Neural progenitor cell (in vitro differentiated cells): ENCODE measurements around the gene ACTBL2. TPM values are rescaled to one million over a fixed set of nuclear protein-coding genes. Genes with fewer than 3 reads are reported as not detected.

Source experiments
- DNase-seq: peaks from one replicate; pipeline ENCODE4 v3.0.0-alpha.2; 2016; ENCODE audit warnings: low spot score
- H2AFZ ChIP-seq: fragments of 200-600 bp; sonication (generic); replicated peaks from 2 replicates; pipeline ENCODE4 v1.6.1; 2016; ENCODE audit warnings: antibody characterized with exemption
- H3F3A ChIP-seq: fragments of 200-600 bp; sonication (generic); 2 replicates; pipeline ENCODE4 v1.6.1; 2016; ENCODE audit warnings: antibody characterized with exemption, low read depth
- H3K27ac ChIP-seq: fragments of 200-600 bp; sonication (generic); 2 replicates; pipeline ENCODE4 v1.5.1; 2016; ENCODE audit warnings: mild to moderate bottlenecking
- H3K27me3 ChIP-seq: fragments of 200-600 bp; sonication (generic); 2 replicates; pipeline ENCODE4 v1.6.1; 2016; ENCODE audit warnings: mild to moderate bottlenecking, moderate library complexity
- H3K36me3 ChIP-seq: fragments of 200-600 bp; sonication (generic); 2 replicates; pipeline ENCODE4 v1.5.1; 2016
- H3K4me1 ChIP-seq: fragments of 200-600 bp; sonication (generic); 2 replicates; pipeline ENCODE4 v1.6.1; 2016; ENCODE audit warnings: mixed run types
- H3K4me2 ChIP-seq: fragments of 200-600 bp; sonication (generic); 2 replicates; pipeline ENCODE4 v1.6.1; 2016
- H3K4me3 ChIP-seq: fragments of 200-600 bp; sonication (generic); 2 replicates; pipeline ENCODE4 v1.5.1; 2016
- H3K79me2 ChIP-seq: fragments of 200-600 bp; sonication (generic); 2 replicates; pipeline ENCODE4 v1.6.1; 2016; ENCODE audit warnings: low read depth
- H3K9ac ChIP-seq: fragments of 200-600 bp; sonication (generic); 2 replicates; pipeline ENCODE4 v1.6.1; 2016
- H3K9me3 ChIP-seq: fragments of 200-600 bp; sonication (generic); 2 replicates; pipeline ENCODE4 v1.5.1; 2016; ENCODE audit warnings: low read depth
- H4K20me1 ChIP-seq: fragments of 200-600 bp; sonication (generic); 2 replicates; pipeline ENCODE4 v1.6.1; 2016; ENCODE audit warnings: low read depth
- H3K27ac Mint-ChIP-seq: 3 replicates; pipeline ENCODE4 v1.8.0; 2021; ENCODE audit warnings: mixed read lengths
- H3K27me3 Mint-ChIP-seq: 2 replicates; pipeline ENCODE4 v1.8.0; 2022; ENCODE audit warnings: low read depth, mild to moderate bottlenecking, inconsistent platforms, moderate library complexity, mixed read lengths; ENCODE audit not compliant: insufficient read depth
- H3K36me3 Mint-ChIP-seq: 3 replicates; pipeline ENCODE4 v1.8.0; 2021; ENCODE audit warnings: mixed read lengths
- H3K4me1 Mint-ChIP-seq: 3 replicates; pipeline ENCODE4 v1.8.0; 2021; ENCODE audit warnings: mixed read lengths
- H3K4me3 Mint-ChIP-seq: 3 replicates; pipeline ENCODE4 v1.8.0; 2021; ENCODE audit warnings: mild to moderate bottlenecking, moderate library complexity, mixed read lengths
- H3K9me3 Mint-ChIP-seq: 3 replicates; pipeline ENCODE4 v1.8.0; 2020; ENCODE audit warnings: mixed read lengths
- EZH2 ChIP-seq: fragments of 200-600 bp; sonication (generic); IDR thresholded peaks from 2 replicates; pipeline ENCODE4 v1.6.1; 2017; ENCODE audit warnings: antibody characterized with exemption, mild to moderate bottlenecking, moderate library complexity
- EZH2phosphoT487 ChIP-seq: fragments of 200-600 bp; sonication (generic); IDR thresholded peaks from 2 replicates; pipeline ENCODE4 v1.6.1; 2017; ENCODE audit warnings: antibody characterized with exemption
- total RNA-seq: library from RNA; depleted of rRNA; stranded (reverse); fragments of >200 nt; gene quantifications from 2 replicates; pipeline ENCODE4 v1.2.3, GENCODE V29; 2015; ENCODE audit warnings: low replicate concordance
- TF ChIP-seq, protein P1 (sequence below): fragments of 200-600 bp; sonication (generic); IDR thresholded peaks from 2 replicates; pipeline ENCODE4 v1.5.1; 2017; ENCODE audit warnings: antibody characterized with exemption, mild to moderate bottlenecking

ACTBL2 gene
- total RNA-seq, 1 donor from 2014 or later = not detected

DNA sequence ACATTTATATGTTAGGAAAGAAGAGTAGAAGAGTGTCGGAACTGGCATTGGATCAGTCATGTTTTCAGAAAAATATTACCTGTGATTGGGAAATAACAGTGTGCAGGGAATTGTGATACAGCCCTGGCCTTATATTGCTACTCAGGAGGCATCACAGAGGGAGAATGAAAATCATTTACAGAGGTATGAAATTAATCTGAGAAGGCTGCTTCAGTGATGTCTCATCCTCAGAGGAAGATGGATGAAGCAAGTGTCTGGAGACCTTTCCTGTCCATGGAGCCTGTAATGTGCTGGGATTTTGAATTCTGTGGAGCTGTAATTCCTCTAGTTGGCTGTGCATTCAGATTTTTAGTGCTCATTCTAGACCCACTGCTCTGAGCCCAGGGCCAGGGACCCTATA is 3.8 kb downstream of the ACTBL2 start:
- Histone ChIP-seq H4K20me1 (no peaks in the 10 kb centered on the region), H3K4me2 (no peak overlapping the region), H3K27ac (no peak overlapping the region), H3K27me3 (no peaks in the 10 kb centered on the region), H3K4me1 (no peaks in the 10 kb centered on the region), H2AFZ (no peak overlapping the region), H3K9me3 (no peaks in the 10 kb centered on the region), H3K9ac (no peak overlapping the region), H3K4me3 (no peak overlapping the region), H3K79me2 (no peaks in the 10 kb centered on the region), H3F3A (no peaks in the 10 kb centered on the region), H3K36me3 (no peaks in the 10 kb centered on the region)
- no peak for DNase-seq
- no peaks in the 10 kb centered on the region for H3K4me1 Mint-ChIP-seq
- no peaks in the 10 kb centered on the region for H3K27me3 Mint-ChIP-seq
- H3K9me3 Mint-ChIP-seq = peaks cover 1% of the 10 kb centered on the region
- no peaks in the 10 kb centered on the region for H3K36me3 Mint-ChIP-seq
- TF ChIP-seq, protein P1, sequence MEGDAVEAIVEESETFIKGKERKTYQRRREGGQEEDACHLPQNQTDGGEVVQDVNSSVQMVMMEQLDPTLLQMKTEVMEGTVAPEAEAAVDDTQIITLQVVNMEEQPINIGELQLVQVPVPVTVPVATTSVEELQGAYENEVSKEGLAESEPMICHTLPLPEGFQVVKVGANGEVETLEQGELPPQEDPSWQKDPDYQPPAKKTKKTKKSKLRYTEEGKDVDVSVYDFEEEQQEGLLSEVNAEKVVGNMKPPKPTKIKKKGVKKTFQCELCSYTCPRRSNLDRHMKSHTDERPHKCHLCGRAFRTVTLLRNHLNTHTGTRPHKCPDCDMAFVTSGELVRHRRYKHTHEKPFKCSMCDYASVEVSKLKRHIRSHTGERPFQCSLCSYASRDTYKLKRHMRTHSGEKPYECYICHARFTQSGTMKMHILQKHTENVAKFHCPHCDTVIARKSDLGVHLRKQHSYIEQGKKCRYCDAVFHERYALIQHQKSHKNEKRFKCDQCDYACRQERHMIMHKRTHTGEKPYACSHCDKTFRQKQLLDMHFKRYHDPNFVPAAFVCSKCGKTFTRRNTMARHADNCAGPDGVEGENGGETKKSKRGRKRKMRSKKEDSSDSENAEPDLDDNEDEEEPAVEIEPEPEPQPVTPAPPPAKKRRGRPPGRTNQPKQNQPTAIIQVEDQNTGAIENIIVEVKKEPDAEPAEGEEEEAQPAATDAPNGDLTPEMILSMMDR = no peak
- no peak for TF ChIP-seq EZH2phosphoT487
- no peak for TF ChIP-seq EZH2
- H3K4me3 Mint-ChIP-seq = no peak overlapping the region
- no peak overlapping the region for H3K27ac Mint-ChIP-seq

DNA sequence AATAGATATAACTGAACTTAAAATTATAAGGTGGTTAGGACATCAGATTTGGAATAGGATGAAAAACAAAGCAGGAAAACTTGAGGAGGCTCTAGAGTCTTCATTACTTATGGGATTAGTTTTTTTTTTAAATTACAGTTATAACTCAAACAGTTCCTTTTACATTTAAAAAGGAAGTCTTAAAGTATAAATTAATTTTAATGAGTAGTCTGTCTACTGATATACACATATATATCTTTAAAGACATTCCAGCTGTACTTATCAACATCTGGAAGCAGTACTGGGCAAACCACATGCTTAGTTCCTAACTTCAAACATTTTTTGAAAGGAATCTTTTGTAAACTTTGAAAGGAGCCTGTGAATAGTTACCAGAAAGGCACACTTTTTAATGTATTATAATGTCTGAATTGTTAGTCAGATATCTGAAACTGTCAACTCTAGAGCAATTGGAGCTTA is 6.0 kb downstream of the ACTBL2 start:
- no peaks in the 10 kb centered on the region for H3K36me3 ChIP-seq
- H3K9me3 ChIP-seq = no peaks in the 10 kb centered on the region
- no peak for DNase-seq
- Mint-ChIP-seq H3K9me3 (no peaks in the 10 kb centered on the region), H3K4me3 (no peak overlapping the region), H3K4me1 (no peaks in the 10 kb centered on the region), H3K36me3 (no peaks in the 10 kb centered on the region), H3K27ac (no peak overlapping the region), H3K27me3 (no peaks in the 10 kb centered on the region)
- H3K4me3 ChIP-seq = no peak overlapping the region
- no peaks in the 10 kb centered on the region for H3K79me2 ChIP-seq
- H3K4me1 ChIP-seq = no peaks in the 10 kb centered on the region
- no peak overlapping the region for H3K9ac ChIP-seq
- TF ChIP-seq EZH2phosphoT487 = no peak
- TF ChIP-seq EZH2 = no peak
- TF ChIP-seq, protein P1 = no peak
- H3K27ac ChIP-seq = no peak overlapping the region
- H3K4me2 ChIP-seq = no peak overlapping the region
- H2AFZ ChIP-seq = no peak overlapping the region
- no peaks in the 10 kb centered on the region for H3F3A ChIP-seq
- H3K27me3 ChIP-seq = no peaks in the 10 kb centered on the region
- no peaks in the 10 kb centered on the region for H4K20me1 ChIP-seq

DNA sequence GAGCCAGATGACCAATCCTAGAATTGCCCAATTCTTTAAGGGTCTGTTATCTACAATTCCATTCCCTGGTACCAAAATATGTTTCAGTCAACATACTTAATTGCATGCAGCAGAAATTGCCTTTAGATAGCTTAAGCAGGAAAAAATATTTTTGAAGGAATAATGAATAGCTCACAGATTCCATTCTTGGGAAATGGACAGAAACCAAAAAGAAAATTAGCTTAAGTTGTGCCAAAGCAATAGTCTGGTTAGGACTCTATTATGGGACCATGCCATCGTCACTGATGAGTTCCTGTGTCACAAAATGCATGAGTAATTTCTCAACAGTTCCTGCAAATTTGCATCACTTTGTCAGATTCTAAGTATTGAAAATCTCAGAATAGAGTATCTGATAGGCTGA is 12.3 kb downstream of the ACTBL2 start:
- H3K4me1 ChIP-seq = peaks cover 13% of the 10 kb centered on the region
- Mint-ChIP-seq H3K27me3 (peaks cover 3% of the 10 kb centered on the region), H3K4me3 (no peak overlapping the region), H3K36me3 (no peaks in the 10 kb centered on the region), H3K4me1 (peaks cover 4% of the 10 kb centered on the region), H3K27ac (no peak overlapping the region), H3K9me3 (no peaks in the 10 kb centered on the region)
- no peak overlapping the region for H3K4me3 ChIP-seq
- no peaks in the 10 kb centered on the region for H3F3A ChIP-seq
- H3K9me3 ChIP-seq = no peaks in the 10 kb centered on the region
- H3K79me2 ChIP-seq = no peaks in the 10 kb centered on the region
- H3K27me3 ChIP-seq = no peaks in the 10 kb centered on the region
- no peak for TF ChIP-seq EZH2
- TF ChIP-seq, protein P1 = no peak
- TF ChIP-seq EZH2phosphoT487 = no peak
- H2AFZ ChIP-seq = no peak overlapping the region
- H3K36me3 ChIP-seq = no peaks in the 10 kb centered on the region
- H4K20me1 ChIP-seq = no peaks in the 10 kb centered on the region
- no peak overlapping the region for H3K4me2 ChIP-seq
- H3K9ac ChIP-seq = no peak overlapping the region
- H3K27ac ChIP-seq = no peak overlapping the region
- no peak for DNase-seq
